SJCRH30 (cell line): ENCODE results near the gene FRAS1. TPM values are rescaled to one million over a fixed set of nuclear protein-coding genes. Genes with fewer than 3 reads are reported as not detected.

Experiments used
- DNase-seq, 2 experiments: peaks; one replicate each; pipeline ENCODE4 v3.0.0-alpha.2; 2015 to 2020
- H3K27ac ChIP-seq: fragments of 250-450 bp; sonication (Bioruptor Pico); 2 replicates; pipeline ENCODE4 v1.5.1; 2020; ENCODE audit warnings: mild to moderate bottlenecking, moderate library complexity
- H3K27me3 ChIP-seq: fragments of 250-450 bp; sonication (Bioruptor Pico); 2 replicates; pipeline ENCODE4 v1.5.1; 2020; ENCODE audit warnings: mild to moderate bottlenecking, moderate library complexity
- H3K36me3 ChIP-seq: fragments of 250-450 bp; sonication (Bioruptor Pico); 2 replicates; pipeline ENCODE4 v1.5.1; 2020; ENCODE audit warnings: mild to moderate bottlenecking, moderate library complexity
- H3K4me1 ChIP-seq: fragments of 250-450 bp; sonication (Bioruptor Pico); 2 replicates; pipeline ENCODE4 v1.5.1; 2020; ENCODE audit warnings: mild to moderate bottlenecking, moderate library complexity
- H3K4me3 ChIP-seq: fragments of 250-450 bp; sonication (Bioruptor Pico); 2 replicates; pipeline ENCODE4 v1.5.1; 2020; ENCODE audit warnings: mild to moderate bottlenecking, moderate library complexity
- H3K9me3 ChIP-seq: fragments of 250-450 bp; sonication (Bioruptor Pico); replicated peaks from 2 replicates; pipeline ENCODE4 v1.5.1; 2020; ENCODE audit warnings: mild to moderate bottlenecking, moderate library complexity
- total RNA-seq: library from RNA; depleted of rRNA; stranded (reverse); fragments of >200 nt; shearing (Covaris generic); gene quantifications from 2 replicates; pipeline ENCODE4 v1.2.3, GENCODE V29; 2014

FRAS1 gene
- total RNA-seq, 1 experiment from 2014 or later, result 32.8 TPM

GRCh38 chr4:78347527-78347926, 290.4 kb downstream of the FRAS1 start:
- no peak for DNase-seq
- H3K9me3 ChIP-seq, result 0 out of 2 replicates have a peak, but pooled peaks cover 10% of the 10 kb centered on the region
- peaks cover 17% of the 10 kb centered on the region for H3K36me3 ChIP-seq
- no peak overlapping the region for H3K27ac ChIP-seq
- H3K4me3 ChIP-seq, result no peak overlapping the region
- no peaks in the 10 kb centered on the region for H3K27me3 ChIP-seq
- no peaks in the 10 kb centered on the region for H3K4me1 ChIP-seq

- H3K9me3 ChIP-seq, result no peaks in the 10 kb centered on the region; the same call in 1 of the 2 replicates
- no peaks in the 10 kb centered on the region for H3K27me3 ChIP-seq
- peaks cover 6% of the 10 kb centered on the region; the same call in 1 of the 2 replicates for H3K36me3 ChIP-seq
- no peak for DNase-seq
- no peak overlapping the region for H3K27ac ChIP-seq
- no peak overlapping the region for H3K4me3 ChIP-seq
- H3K4me1 ChIP-seq, result peaks cover 12% of the 10 kb centered on the region
Observed at GRCh38 chr4:78353921-78354320, 296.8 kb downstream of the FRAS1 start.

- H3K27ac ChIP-seq, result no peak overlapping the region
- no peaks in the 10 kb centered on the region; the same call in 1 of the 2 replicates for H3K9me3 ChIP-seq
- peak in 1 of 2 experiments; percentile 22 for DNase-seq
- peaks cover 12% of the 10 kb centered on the region for H3K4me1 ChIP-seq
- no peaks in the 10 kb centered on the region for H3K27me3 ChIP-seq
- no peak overlapping the region for H3K4me3 ChIP-seq
- H3K36me3 ChIP-seq, result peaks cover 6% of the 10 kb centered on the region; the same call in 1 of the 2 replicates
Observed at GRCh38 chr4:78354782-78355181, 297.7 kb downstream of the FRAS1 start.

DNA sequence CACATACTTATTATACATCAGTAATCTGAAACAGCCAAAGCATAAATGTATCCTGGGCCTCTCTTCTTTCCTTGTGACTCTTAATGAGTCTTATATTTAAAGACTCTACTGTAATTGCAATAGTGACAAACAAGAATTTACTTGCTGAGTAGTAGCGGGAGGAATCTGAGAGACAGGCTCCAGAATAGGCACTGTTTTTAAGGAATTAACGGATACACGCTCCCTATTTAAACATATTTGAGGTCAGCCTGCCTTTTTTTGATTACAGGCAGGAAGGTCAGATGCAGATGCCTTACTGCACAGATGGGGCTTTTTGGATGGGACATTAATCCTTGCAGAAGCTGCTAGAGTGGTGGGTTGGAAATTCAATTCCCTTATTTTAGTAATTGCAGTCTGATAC, 298.2 kb downstream of the FRAS1 start:
- peaks cover 12% of the 10 kb centered on the region for H3K4me1 ChIP-seq
- peaks cover 6% of the 10 kb centered on the region; the same call in 1 of the 2 replicates for H3K36me3 ChIP-seq
- no peak for DNase-seq
- no peaks in the 10 kb centered on the region for H3K27me3 ChIP-seq
- no peak overlapping the region for H3K27ac ChIP-seq
- no peaks in the 10 kb centered on the region; the same call in 1 of the 2 replicates for H3K9me3 ChIP-seq
- no peak overlapping the region for H3K4me3 ChIP-seq

DNA sequence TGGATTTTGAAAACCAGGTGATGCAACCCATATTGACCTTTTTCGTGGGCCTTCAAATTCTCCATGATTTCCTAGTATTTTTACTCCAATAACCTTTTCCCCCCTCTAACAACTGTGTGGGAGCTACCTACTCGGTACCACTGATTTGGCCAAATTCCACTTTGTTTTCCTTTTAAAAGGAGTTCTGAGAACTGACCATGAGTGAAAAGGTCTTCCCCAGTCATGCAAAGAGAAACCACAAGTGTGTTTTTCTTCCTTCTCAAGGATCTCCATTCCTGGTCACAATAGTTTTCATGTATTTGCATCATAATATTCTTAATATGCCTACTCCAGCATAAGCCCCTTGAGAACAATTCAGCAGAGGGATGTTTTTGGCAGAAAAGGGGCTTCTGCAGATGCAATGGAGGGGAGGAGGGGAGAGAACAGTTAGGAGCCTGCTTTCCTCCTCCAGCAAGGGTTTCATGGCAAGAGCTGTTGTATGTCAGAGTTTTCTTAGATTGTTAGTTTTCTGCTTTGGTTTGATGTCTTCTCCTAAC, 299.2 kb downstream of the FRAS1 start:
- peaks cover 12% of the 10 kb centered on the region for H3K4me1 ChIP-seq
- H3K4me3 ChIP-seq, result no peak overlapping the region
- H3K27me3 ChIP-seq, result no peaks in the 10 kb centered on the region
- no peaks in the 10 kb centered on the region; the same call in 1 of the 2 replicates for H3K9me3 ChIP-seq
- DNase-seq, result no peak
- peaks cover 6% of the 10 kb centered on the region; the same call in 1 of the 2 replicates for H3K36me3 ChIP-seq
- H3K27ac ChIP-seq, result no peak overlapping the region

DNA sequence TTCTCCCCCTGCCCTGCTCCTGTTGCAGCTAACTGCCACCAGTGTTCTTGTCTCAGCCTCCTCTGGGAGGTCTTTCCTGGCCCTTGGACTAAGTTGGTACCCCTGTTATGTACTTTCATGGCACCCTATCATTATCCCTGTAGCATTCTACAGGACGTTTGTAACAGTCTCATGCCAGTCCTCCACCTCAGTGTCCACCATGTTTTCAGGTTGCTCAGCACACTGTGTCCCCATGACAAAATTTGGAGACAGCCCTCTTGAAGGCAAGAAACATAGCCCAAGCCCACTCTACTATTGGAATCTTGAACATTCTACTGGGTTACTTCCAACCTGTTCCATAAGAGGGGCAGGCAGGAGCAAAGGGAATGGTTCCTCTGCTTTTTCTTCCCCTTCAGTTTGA, 300.0 kb downstream of the FRAS1 start:
- no peak for DNase-seq
- Histone ChIP-seq H3K4me1 (peaks cover 12% of the 10 kb centered on the region), H3K27ac (no peak overlapping the region), H3K27me3 (no peaks in the 10 kb centered on the region), H3K36me3 (peaks cover 6% of the 10 kb centered on the region; the same call in 1 of the 2 replicates), H3K4me3 (no peak overlapping the region), H3K9me3 (no peaks in the 10 kb centered on the region; the same call in 1 of the 2 replicates)

- DNase-seq, result no peak
- H3K27ac ChIP-seq, result no peak overlapping the region
- peaks cover under 1% of the 10 kb centered on the region for H3K4me1 ChIP-seq
- peaks cover 5% of the 10 kb centered on the region; the same call in 1 of the 2 replicates for H3K36me3 ChIP-seq
- no peaks in the 10 kb centered on the region; the same call in 1 of the 2 replicates for H3K9me3 ChIP-seq
- H3K4me3 ChIP-seq, result no peak overlapping the region
- H3K27me3 ChIP-seq, result no peaks in the 10 kb centered on the region
Observed at GRCh38 chr4:78360466-78360865, 303.3 kb downstream of the FRAS1 start.

GRCh38 chr4:78361621-78362120, 304.5 kb downstream of the FRAS1 start:
- DNase-seq, result no peak
- Histone ChIP-seq H3K4me1 (no peaks in the 10 kb centered on the region), H3K27ac (no peak overlapping the region), H3K9me3 (no peaks in the 10 kb centered on the region), H3K4me3 (no peak overlapping the region), H3K36me3 (peaks cover 5% of the 10 kb centered on the region; the same call in 1 of the 2 replicates), H3K27me3 (no peaks in the 10 kb centered on the region)

DNA sequence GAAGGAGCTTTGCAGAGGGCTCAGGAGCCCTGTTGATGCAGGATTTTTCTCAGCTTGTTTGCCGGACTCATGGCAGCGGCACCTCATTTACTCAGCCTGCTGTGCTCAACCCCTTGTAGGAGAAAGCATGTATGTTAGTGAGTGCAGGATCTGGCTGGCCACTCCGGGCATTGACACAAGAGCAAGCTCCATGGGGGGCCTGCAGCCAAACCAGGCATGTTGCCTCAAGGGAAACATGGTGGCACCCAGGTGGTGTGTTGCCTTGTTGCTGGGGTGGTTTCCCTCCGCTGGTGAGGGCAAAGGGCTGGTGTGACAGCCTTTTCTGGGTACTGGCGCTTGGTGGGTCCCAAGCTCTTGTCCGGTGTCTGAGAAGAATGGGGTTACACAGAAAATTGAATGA, 305.2 kb downstream of the FRAS1 start:
- H3K27me3 ChIP-seq, result no peaks in the 10 kb centered on the region
- H3K4me3 ChIP-seq, result no peak overlapping the region
- no peaks in the 10 kb centered on the region for H3K9me3 ChIP-seq
- H3K4me1 ChIP-seq, result no peaks in the 10 kb centered on the region
- DNase-seq, result no peak
- no peak overlapping the region for H3K27ac ChIP-seq
- peaks cover 5% of the 10 kb centered on the region; the same call in 1 of the 2 replicates for H3K36me3 ChIP-seq

- DNase-seq, result no peak
- Histone ChIP-seq H3K4me3 (no peak overlapping the region), H3K27me3 (no peaks in the 10 kb centered on the region), H3K9me3 (no peaks in the 10 kb centered on the region), H3K36me3 (peaks cover 5% of the 10 kb centered on the region; the same call in 1 of the 2 replicates), H3K27ac (no peak overlapping the region), H3K4me1 (no peaks in the 10 kb centered on the region)
Observed at GRCh38 chr4:78363031-78363570, 306.0 kb downstream of the FRAS1 start.

GRCh38 chr4:78369679-78370078, 312.6 kb downstream of the FRAS1 start:
- H3K4me1 ChIP-seq, result no peaks in the 10 kb centered on the region
- H3K27ac ChIP-seq, result no peak overlapping the region
- no peaks in the 10 kb centered on the region for H3K9me3 ChIP-seq
- peaks cover 13% of the 10 kb centered on the region for H3K36me3 ChIP-seq
- no peak for DNase-seq
- no peak overlapping the region for H3K4me3 ChIP-seq
- H3K27me3 ChIP-seq, result no peaks in the 10 kb centered on the region

DNA sequence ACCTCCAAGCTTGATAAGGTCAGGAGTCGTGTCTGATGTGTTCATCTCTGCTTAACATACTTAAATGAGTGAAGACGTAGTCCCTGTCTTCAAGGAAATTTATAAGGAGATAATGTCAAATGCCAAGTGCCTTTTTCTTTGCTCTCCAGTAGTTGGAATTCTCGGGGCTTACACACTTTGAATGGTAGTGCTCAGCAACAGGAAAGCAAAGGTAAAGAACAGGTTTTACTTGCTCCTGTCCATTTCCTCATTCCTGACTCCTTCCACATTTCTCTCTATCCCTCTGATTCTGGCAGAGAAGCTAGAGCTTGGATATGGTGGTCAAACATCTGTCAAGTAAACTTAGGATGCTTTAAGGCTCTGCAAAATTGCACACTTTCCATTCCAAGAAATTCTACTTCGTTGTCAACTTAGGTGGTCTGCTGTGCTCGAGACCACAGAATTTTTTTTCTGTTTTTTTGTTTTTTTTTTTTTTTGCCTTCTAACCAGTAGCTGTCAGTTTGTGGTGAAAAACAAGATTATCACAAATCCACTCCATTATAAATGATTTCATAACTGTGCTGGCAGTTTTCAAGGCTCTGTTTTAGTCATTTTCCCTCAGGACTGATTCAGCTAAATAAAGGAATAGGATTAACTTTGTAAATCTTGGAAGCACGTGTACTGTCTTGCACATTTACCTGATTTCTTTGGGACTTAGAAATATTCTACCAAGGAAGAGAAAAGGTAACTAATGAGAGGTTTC, 313.7 kb downstream of the FRAS1 start:
- no peak for DNase-seq
- no peaks in the 10 kb centered on the region for H3K4me1 ChIP-seq

GRCh38 chr4:78372355-78372988, 315.3 kb downstream of the FRAS1 start:
- no peak overlapping the region for H3K4me3 ChIP-seq
- no peaks in the 10 kb centered on the region for H3K4me1 ChIP-seq
- no peaks in the 10 kb centered on the region for H3K27me3 ChIP-seq
- peaks cover 24% of the 10 kb centered on the region for H3K36me3 ChIP-seq
- no peaks in the 10 kb centered on the region for H3K9me3 ChIP-seq
- DNase-seq, result no peak
- no peak overlapping the region for H3K27ac ChIP-seq

More for the DNA sequence above, 313.7 kb downstream of the FRAS1 start:
- no peak overlapping the region for H3K4me3 ChIP-seq
- H3K36me3 ChIP-seq, result peaks cover 11% of the 10 kb centered on the region
- no peak overlapping the region for H3K27ac ChIP-seq
- H3K27me3 ChIP-seq, result no peaks in the 10 kb centered on the region
- H3K9me3 ChIP-seq, result no peaks in the 10 kb centered on the region

GRCh38 chr4:78377555-78377954, 320.4 kb downstream of the FRAS1 start:
- no peaks in the 10 kb centered on the region for H3K27me3 ChIP-seq
- H3K9me3 ChIP-seq, result no peaks in the 10 kb centered on the region
- no peak overlapping the region for H3K4me3 ChIP-seq

GRCh38 chr4:78379040-78379439, 321.9 kb downstream of the FRAS1 start:
- H3K27me3 ChIP-seq, result no peaks in the 10 kb centered on the region
- H3K36me3 ChIP-seq, result peaks cover 45% of the 10 kb centered on the region
- no peaks in the 10 kb centered on the region for H3K9me3 ChIP-seq
- DNase-seq, result no peak
- H3K4me1 ChIP-seq, result no peaks in the 10 kb centered on the region
- H3K27ac ChIP-seq, result no peak overlapping the region
- H3K4me3 ChIP-seq, result no peak overlapping the region

More at GRCh38 chr4:78377555-78377954, 320.4 kb downstream of the FRAS1 start:
- Histone ChIP-seq H3K36me3 (peaks cover 45% of the 10 kb centered on the region), H3K27ac (no peak overlapping the region), H3K4me1 (no peaks in the 10 kb centered on the region)
- no peak for DNase-seq
